Measurements from ENCODE around the gene TAF7.
"Not testable (repeated sequence)": the region's sequence is repeated elsewhere in the genome, so short reads cannot be mapped to it uniquely, and the experiment has no call there.

TAF7 gene

GRCh38 chr5:141338538-141339306 is 18.1 kb upstream of the TAF7 start, which contains the start of gene PCDHGA2:
Gene PCDHGA2, plus strand, starts transcription at chr5:141338760.
- peak; percentile 67 for DNase-seq (ENCODE audit: low read depth, low spot score)
- peak; percentile 56 for TF ChIP-seq CTCF (IDR thresholded peaks at IDR 0.05; ENCODE audit: low read depth, low read length)
- peak within 1 kb of the TSS; percentile 31 for H3K4me3 ChIP-seq (ENCODE audit: low read depth, low read length)
- in situ Hi-C loops (cut with HindIII; ENCODE audit: low sequenced_read_pairs) = no loop called here

- H3K4me3 ChIP-seq (ENCODE audit: low read depth, low read length); DNase-seq (ENCODE audit: low read depth, low spot score); in situ Hi-C loops (cut with HindIII; ENCODE audit: low sequenced_read_pairs): not testable (repeated sequence)
Measured at GRCh38 chr5:141332571-141332970, 12.0 kb upstream of the TAF7 start.

GRCh38 chr5:141330299-141331080 is 9.9 kb upstream of the TAF7 start, which contains the start of gene PCDHGA1:
Gene PCDHGA1, plus strand, starts transcription at chr5:141330514.
- peak within 1 kb of the TSS; percentile 24 for H3K4me3 ChIP-seq (ENCODE audit: low read depth, low read length)
- in situ Hi-C loops (cut with HindIII; ENCODE audit: low sequenced_read_pairs) = no loop called here
- peak; percentile 56 for DNase-seq (ENCODE audit: low read depth, low spot score)
- TF ChIP-seq CTCF (IDR thresholded peaks at IDR 0.05; ENCODE audit: low read depth, low read length) = peak; percentile 45

- no peak for DNase-seq (ENCODE audit: low read depth, low spot score)
- H3K4me3 ChIP-seq (ENCODE audit: low read depth, low read length) = no peak overlapping the region
- in situ Hi-C loops (cut with HindIII; ENCODE audit: low sequenced_read_pairs) = no loop called here
- no peak for TF ChIP-seq CTCF (IDR thresholded peaks at IDR 0.05; ENCODE audit: low read depth, low read length)
Measured at GRCh38 chr5:141328231-141328630, 7.6 kb upstream of the TAF7 start.

DNA sequence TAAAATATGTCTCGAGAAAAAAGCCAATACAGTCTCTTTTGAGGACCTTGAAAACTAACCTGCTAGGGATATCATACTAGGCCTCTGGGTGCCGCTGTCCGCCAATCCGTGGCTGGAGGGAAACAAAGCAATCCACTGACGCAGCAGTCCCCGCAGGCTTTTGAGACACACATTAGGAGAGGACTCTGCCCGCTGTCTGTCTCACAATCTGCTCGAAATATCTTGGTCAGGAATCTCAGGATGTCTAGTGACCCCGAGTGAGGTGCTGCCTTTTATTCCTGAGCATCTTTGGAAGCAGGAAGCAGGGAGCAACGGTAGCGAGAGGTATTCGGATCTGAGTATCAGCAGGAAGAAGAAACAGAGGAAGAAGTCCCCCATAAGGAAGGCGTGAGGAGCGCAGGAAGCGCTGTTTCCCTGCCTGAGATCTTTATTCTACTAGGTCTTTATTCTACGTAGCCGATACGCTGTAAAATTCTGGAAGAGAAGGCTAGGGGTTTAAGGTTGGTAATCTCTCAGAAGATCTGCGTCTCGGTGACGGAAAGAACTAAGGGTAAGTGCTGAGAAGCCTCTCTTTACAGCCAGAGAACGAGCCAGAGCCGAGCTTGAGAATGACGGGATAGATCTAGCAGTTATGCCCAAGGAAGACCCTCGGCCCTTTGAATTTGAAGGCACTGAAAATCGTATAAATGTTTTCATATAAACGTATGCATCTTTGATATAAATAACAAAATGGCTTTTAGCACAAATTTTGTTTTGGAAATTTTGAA is 5.7 kb upstream of the TAF7 start:
- DNase-seq (ENCODE audit: low read depth, low spot score) = peak; percentile 76

DNA sequence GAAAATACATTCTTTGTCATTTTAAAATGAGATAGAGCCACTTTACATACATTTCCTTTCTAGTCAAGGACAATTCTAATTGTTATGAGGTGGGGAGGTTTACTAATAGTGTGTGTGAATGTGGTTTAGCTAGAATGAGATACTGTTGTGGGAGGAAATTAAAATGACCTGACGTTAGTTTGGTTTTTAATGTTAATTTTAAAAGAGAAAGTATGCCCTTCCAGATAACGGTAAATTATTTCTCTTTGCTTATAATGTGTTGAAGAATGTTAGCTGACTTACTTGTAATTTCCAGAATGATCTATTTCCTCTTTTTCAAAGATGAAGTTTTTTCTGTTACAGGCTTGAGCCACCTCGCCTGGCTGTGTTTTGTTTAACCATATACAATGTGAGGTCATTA is 1.7 kb upstream of the TAF7 start:
- in situ Hi-C loops (cut with HindIII; ENCODE audit: low sequenced_read_pairs) = no loop called here
- H3K4me3 ChIP-seq (ENCODE audit: low read depth, low read length) = no peak overlapping the region
- no peak for DNase-seq (ENCODE audit: low read depth, low spot score)
- no peak for TF ChIP-seq CTCF (IDR thresholded peaks at IDR 0.05; ENCODE audit: low read depth, low read length)

More for the DNA sequence above, 5.7 kb upstream of the TAF7 start:
- in situ Hi-C loops (cut with HindIII; ENCODE audit: low sequenced_read_pairs) = no loop called here
- peak overlapping the region; percentile 39 for H3K4me3 ChIP-seq (ENCODE audit: low read depth, low read length)
- TF ChIP-seq CTCF (IDR thresholded peaks at IDR 0.05; ENCODE audit: low read depth, low read length) = peak; percentile 80

Measured in astrocyte of the spinal cord (primary cell).